GM18951 (cell line): Measurements from ENCODE around the gene LTB.
A peak's percentile ranks its signal among the peaks of the same experiment; 100 is the strongest.

Experiments
- POLR2A ChIP-seq: IDR thresholded peaks from 4 replicates; pipeline ENCODE4 v1.6.1; 2011; ENCODE audit warnings: mild to moderate bottlenecking; ENCODE audit not compliant: insufficient read length, insufficient read depth; ENCODE audit errors: extremely low read depth
- in situ Hi-C: fragments of 300-500 bp; cut with MboI; formaldehyde crosslinking; loops from one replicate; pipeline ENCODE4 v1.12.0; 2022; ENCODE audit warnings: low sequenced_read_pairs, mixed read lengths, inconsistent platforms; ENCODE audit not compliant: unreplicated experiment

The LTB gene

GRCh38 chr6:31559958-31560696 is 22.1 kb downstream of the LTB start:
- in situ Hi-C loops: no loop called here
- peak; percentile 50 for TF ChIP-seq POLR2A

DNA sequence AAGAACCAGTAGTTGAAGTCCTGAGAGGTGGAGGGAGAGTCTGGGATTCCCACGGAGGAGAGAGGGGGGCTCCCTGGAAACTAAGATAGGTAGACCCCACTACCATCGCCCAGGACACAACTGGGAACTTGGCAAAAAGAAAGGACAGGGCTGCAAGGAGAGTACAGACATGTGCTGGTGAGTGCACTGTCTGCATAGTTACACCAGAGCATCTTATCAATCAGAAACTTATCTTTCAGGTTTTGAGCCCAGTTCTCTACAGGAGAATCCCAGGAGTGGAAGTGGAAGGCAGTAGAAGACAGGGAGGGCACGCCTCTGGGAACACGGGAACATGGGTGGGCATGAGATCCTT is 22.6 kb downstream of the LTB start:
- in situ Hi-C loops: no loop called here
- no peak for TF ChIP-seq POLR2A

DNA sequence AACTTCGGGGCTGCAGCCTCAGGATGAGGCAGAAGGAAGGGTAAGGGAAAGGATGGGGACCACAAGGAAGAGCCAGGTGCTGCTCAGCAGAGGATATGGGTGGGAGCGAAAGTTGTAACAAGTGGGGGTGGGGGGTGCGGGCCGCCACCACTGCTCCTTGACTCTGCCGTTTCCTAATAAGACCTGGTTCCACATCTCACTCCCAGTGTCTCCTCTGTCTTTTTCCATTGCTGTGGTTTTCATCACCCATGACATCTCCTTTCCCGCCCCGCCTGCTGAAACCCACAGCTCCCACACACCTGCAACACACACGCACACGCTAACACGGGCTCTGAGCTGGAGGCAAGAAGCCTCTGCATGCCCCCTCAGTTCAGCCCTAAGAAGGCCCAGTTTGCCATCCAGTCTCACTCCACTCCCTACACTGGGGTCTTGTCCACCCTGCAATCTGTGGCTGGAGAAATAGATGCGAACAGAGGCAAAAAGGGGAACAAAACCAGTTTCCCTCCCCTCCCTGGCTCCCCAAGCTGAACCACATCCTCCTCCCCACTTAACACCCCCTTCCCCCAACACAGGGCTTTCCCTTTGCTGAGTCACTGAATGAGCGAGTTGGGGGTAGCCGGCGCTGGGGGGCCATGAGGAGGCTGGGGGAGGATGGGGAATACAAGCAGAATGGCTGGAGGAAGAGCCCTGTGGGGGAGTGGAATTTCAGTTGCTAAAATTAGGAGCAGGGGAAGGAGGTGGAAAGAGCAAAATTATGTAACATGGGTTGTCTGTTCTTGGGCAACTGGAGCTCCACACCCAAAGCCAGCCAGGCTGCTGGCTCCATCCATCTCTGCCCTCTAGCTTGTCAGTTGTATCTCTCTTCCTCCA is 23.4 kb downstream of the LTB start:
- peak; percentile 57 for TF ChIP-seq POLR2A
- in situ Hi-C loops: no loop called here

GRCh38 chr6:31558318-31558625 is 24.0 kb downstream of the LTB start:
- no peak for TF ChIP-seq POLR2A
- in situ Hi-C loops: no loop called here

- in situ Hi-C loops: no loop called here
- TF ChIP-seq POLR2A: no peak
Measured at GRCh38 chr6:31557443-31558317, 24.5 kb downstream of the LTB start.

GRCh38 chr6:31556307-31556706 is 25.9 kb downstream of the LTB start:
- TF ChIP-seq POLR2A: no peak
- in situ Hi-C loops: no loop called here

DNA sequence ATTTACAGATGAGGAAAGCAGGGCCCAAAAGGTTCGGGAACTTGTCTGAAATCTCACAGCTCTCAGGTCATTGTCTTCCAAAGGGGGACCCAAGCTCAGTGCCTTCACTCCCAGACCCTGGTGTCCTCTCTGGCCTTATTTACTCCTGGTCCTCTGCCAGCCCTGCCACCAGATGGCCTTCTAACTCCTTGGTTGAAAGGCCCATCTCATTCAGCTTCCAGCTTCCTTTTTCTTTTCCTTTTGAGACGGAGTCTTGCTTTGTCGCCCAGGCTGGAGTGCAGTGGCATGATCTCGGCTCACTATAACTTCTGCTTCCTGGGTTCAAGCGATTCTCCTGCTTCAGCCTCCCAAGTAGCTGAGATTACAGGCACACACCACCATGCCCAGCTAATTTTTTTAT is 30.9 kb downstream of the LTB start:
- in situ Hi-C loops: loop anchor here (5.0 kb wide), 1 partner anchor 46 kb away; no protein-coding TSS in a partner anchor

GRCh38 chr6:31548544-31548873 is 33.7 kb downstream of the LTB start:
- in situ Hi-C loops: no loop called here
- no peak for TF ChIP-seq POLR2A

DNA sequence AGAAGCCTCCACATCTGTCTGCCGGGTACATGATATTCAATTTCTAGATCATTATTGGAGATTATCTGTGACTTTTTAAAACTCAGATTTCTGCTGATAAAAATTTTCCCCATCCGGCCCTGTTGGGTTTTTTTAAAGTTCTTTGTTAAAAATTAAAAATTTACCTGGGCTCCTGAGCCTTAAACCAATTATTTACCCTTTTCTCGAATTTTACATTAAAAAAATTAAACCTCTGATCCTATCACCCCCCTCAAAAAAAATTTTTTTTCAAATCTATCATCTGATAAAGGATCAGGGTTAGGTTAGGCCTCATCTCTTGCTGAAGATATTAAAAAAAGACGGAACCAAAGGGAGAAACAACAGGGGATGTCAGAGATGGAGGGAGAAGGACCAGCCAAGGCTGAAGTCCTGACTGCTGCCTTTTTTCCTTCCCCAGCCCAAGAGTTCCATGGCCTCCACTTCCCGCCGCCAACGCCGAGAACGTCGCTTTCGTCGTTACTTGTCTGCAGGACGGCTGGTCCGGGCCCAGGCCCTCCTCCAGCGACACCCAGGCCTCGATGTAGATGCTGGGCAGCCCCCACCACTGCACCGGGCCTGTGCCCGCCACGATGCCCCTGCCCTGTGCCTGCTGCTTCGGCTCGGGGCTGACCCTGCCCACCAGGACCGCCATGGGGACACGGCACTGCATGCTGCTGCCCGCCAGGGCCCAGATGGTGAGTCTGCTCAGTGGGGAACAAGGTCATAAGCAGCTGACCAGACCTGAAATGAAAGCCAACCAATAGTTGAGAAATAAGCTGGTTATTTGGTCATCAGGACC is 34.3 kb downstream of the LTB start:
- in situ Hi-C loops: no loop called here

DNA sequence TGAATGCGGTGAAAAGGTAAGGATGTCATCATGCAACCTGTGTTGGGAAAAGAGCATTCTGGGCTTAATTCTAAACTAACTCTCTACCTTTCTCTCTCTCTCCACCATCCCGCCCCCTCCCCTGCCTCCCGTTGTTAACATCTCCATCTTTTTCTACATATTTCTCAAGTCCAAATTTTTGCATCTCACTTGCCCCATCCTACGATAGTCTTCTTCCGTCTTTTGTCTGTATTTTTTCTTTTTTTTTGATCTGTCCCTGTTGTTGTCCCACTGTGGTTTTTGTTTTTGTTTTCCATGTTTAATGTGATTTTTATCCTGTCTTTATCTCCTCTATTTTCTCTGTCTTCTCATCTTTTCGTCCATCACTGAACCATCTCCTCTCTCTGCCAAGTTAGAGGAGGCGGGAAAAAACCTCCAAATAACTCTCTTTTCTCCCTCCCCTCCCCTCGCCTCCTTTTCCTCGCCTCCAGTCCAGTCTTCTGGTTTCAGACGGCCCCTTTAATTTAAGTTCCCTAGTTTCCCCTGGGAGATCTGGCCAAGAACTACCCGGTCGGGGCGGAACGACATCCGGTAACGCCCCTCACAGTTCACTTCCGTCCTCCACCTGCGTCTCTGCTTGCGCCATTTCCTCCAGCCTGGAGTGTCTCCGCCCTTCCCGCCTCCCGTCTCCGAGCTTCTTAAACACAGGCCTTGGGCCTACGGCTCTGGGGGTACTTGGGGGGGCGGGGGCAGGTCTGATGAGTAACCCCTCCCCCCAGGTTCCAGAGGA is 35.1 kb downstream of the LTB start, which contains the start of gene NFKBIL1:
TSS of gene NFKBIL1 (plus strand) at position 651 of the 769 bp plus-strand sequence. CDS start at position 738, 87 bp downstream.
- peak; percentile 59 for TF ChIP-seq POLR2A
- in situ Hi-C loops: no loop called here

More for the DNA sequence above, 34.3 kb downstream of the LTB start:
- no peak for TF ChIP-seq POLR2A

DNA sequence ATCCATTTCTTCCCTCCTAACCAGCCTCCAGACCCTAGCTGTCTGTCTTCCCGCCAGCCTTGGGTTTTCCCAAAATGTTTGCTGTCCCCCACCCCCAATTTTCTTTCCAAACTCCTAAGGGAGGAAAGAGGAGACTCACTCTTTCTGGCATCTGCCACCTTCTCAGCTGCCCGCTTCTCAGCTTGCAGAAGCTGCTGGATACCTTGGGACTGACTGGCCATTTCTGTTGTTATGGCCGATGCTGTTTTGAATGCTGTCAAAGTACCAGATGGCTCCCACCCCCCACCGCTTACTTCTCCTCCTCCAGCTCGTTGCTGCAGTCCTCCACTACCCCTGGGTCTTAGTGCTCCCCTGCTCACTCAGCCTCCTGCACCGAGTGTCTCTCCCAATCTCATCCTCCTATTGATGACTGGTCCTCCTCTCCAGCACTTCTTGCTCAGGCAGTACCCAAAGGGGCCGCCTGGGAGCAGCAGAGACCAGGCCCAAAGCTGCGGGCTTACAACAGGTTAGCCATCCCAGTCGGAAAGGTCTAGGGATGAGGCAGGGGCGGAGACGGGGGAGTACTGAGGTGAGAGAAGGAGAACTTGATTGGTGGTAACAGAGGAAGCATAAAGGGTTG is 35.8 kb downstream of the LTB start, which contains the start of gene ATP6V1G2:
TSS of gene ATP6V1G2 (minus strand) at position 270 of the 619 bp plus-strand sequence. CDS start at position 221, 49 bp downstream.
- no peak for TF ChIP-seq POLR2A
- in situ Hi-C loops: no loop called here
